GM13977 (cell line): ENCODE data around the gene STARD9.
A peak's percentile ranks its signal among the peaks of the same experiment; 100 is the strongest.

Experiments used
- DNase-seq: peaks from one replicate; pipeline ENCODE4 v3.0.0; 2012; ENCODE audit warnings: low spot score
- in situ Hi-C: fragments of 300-500 bp; cut with MboI; formaldehyde crosslinking; loops from one replicate; pipeline ENCODE4 v1.12.0; 2022; ENCODE audit warnings: low sequenced_read_pairs, low pct_unique_long_range_greater_than_20kb, mixed read lengths, inconsistent platforms; ENCODE audit not compliant: unreplicated experiment
- TF ChIP-seq, protein P1 (sequence below): IDR thresholded peaks from 2 replicates; pipeline ENCODE4 v1.5.1; 2012; ENCODE audit warnings: mild to moderate bottlenecking, control low read depth; ENCODE audit not compliant: insufficient read depth; ENCODE audit errors: extremely low read depth, missing control alignments

STARD9 gene

DNA sequence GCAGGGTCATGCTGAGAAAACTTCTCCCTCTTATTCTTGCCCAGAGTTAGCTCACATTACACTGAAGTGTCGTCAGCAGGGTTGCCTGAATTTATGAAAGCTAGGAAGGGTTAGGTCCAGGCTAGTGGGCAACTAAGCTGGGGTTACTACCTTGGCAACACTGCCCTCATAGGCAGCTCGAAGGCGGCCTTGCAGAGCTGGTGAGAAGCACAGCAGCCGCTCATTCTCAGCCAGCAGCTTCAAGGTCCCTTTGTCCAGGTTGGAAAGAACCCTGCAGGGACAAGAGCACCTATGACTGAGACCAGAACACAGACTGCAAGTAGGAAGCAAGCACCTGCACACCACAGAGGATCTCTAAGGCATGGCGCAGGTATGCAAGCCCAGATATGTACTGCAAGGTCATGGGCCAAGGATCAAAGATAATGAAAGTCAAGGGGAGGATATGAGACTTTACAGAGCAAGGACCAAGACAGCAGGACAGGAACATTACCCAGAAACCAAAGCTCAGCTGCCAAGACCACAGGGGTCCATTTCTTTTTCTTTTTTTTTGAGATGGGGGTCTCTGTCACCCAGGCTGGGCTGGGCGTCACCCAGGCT is 158.8 kb downstream of the STARD9 start:
- TF ChIP-seq, protein P1, sequence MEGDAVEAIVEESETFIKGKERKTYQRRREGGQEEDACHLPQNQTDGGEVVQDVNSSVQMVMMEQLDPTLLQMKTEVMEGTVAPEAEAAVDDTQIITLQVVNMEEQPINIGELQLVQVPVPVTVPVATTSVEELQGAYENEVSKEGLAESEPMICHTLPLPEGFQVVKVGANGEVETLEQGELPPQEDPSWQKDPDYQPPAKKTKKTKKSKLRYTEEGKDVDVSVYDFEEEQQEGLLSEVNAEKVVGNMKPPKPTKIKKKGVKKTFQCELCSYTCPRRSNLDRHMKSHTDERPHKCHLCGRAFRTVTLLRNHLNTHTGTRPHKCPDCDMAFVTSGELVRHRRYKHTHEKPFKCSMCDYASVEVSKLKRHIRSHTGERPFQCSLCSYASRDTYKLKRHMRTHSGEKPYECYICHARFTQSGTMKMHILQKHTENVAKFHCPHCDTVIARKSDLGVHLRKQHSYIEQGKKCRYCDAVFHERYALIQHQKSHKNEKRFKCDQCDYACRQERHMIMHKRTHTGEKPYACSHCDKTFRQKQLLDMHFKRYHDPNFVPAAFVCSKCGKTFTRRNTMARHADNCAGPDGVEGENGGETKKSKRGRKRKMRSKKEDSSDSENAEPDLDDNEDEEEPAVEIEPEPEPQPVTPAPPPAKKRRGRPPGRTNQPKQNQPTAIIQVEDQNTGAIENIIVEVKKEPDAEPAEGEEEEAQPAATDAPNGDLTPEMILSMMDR = no peak
- peak; percentile 50 for DNase-seq
- in situ Hi-C loops = no loop called here

DNA sequence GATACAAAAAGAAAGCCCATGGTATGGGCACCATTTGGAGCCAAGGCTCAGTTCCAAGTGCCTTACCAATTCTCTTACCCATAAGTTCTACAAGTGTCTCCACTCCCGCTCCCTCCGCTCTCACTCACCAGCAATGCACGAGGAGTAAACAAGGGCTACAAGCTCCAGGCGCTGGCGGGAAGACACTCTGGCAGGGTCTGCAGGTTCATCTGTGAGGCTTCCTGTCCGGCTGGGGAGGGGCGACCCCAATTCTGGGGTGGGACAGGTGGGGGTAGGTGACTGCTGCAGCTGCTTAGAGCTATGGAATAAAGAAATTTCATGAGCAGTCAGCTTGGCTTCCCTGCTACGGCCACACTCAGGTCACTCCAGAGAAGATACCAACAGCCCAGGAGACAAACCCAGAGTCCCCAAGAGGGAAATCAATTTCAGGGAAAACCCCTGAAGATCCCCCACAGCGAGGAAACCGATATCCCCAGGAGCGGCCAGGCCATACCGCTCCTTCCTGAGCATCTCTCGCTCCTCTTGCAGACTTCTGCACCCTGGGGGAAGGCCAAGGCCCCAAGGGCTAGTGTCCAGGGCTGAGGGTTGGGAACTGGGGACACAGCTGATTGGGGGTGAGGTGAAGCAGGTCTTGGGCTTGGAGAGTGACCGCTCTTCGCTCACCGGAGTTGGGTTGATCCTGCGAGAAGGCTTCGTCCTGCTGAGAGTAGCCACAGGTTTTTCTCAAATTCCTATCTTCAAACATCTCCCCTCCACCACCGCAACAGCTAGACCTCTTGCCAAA is 160.2 kb downstream of the STARD9 start:
- TF ChIP-seq, protein P1 = no peak
- peak; percentile 32 for DNase-seq
- in situ Hi-C loops = no loop called here

DNA sequence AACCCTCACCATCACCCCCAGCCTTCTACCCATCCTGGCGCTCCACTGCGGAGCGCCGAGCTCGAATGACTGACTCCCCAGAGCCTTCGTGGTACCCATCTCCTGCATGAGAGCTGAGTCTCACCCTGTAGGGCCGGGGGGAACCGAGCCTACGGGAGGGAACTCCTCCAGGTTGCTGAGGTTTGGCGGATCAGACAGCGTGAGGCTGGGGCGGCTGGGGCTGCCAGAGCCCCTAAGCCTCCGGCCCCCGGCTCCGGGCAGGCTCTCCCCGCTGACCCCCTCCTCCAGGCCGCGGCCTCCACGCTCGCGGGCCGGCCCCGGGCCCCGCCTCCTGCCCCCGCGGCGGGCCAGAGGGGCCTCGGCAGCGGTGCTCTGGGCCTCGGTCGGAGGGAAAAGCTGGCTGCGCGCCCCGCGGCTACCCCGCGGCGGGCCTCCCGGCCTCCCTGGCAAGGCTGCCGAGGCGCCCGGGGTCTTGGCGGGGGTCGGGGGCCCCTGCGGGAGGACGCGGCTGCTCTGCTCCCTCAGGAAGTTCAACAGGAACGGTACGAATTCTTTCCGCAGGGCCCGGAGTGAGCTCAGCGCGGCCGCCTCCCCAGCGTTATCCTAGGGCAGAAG is 160.9 kb downstream of the STARD9 start:
- peak; percentile 74 for DNase-seq
- TF ChIP-seq, protein P1 = no peak
- in situ Hi-C loops = no loop called here

DNA sequence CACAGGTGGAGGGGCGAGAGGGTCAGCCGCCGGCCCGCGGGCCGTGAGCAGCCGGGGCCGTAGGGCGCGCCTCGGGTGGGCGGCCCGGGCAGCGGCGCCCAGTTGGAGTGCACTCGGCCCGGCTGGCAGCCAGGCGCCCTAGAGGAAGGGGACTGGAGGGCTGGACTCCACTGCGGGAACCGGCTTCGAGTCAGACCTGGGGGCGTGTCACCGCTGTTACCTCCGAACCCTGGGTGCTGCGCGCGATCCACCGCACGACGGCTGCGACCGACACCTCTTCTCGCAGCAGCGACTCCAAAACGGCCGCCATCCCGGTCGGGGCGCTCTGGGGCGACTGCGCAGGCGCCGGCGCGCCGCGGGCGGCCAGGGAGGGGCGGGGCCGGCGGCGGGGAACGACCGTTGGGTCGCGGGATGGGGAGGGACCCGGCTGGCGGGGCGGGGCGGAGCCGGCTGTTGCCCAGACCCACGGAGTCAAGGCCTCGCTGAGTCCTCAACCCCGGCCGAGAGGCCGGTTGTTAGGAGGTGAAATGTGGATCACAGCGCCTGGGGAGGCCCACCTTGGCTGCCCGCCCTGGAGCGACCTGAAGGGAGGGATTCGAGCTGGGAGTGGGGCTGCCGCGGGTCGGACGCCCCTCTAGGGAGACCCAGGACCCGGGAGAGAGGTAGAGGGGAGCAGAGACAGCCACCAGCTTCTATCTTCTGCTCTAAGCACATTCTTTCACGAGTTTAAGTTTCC is 161.6 kb downstream of the STARD9 start, which contains the start of gene CDAN1:
Gene CDAN1, minus strand, starts transcription at position 336 of the 736 bp plus-strand sequence. Its CDS starts 26 bp downstream, at position 310.
- in situ Hi-C loops = no loop called here

DNA sequence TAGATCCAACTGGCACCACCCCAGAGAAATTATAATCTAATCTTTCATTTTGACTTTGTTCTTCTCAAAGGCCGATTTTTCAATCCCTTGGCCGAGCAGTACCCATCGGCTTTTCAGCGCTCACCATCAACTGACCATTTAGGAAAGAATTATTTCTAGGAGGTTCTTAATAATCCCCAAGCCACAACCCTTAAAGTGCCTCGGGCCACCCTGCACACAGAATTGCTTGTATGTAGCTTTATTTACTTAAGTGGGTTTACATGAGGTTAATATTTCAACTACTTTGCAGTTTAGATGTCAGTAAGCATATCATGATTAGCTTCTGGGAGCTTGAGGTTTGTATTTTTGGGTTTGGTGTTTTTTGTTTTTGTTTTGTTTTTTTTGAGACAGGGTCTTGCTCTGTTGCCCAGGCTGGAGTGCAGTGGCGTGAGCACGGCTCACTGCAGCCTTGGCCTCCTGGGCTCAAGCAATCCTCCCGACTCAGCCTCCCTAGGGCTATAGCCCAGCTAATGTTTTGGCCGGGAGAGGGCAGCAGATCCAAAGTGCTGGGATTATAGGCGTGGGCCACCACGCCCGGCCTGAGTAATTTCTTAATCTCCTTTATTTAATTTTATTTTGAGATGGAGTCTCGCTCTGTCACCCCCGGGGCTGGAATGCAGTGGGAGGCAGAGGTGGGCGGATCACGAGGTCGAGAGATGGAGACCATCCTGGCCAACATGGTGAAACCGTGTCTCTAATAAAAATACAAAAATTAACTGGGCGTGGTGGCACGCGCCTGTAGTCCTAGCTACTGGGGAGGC is 162.3 kb downstream of the STARD9 start:
- in situ Hi-C loops = no loop called here
- TF ChIP-seq, protein P1 = no peak
- DNase-seq = no peak

More for the DNA sequence above, 161.6 kb downstream of the STARD9 start, which contains the start of gene CDAN1:
- TF ChIP-seq, protein P1 = no peak
- peak; percentile 100 for DNase-seq
